ENCODE data around the gene WNT10A. TPM values are rescaled to one million over a fixed set of nuclear protein-coding genes. Genes with fewer than 3 reads are reported as not detected.

The WNT10A gene
- total and polyA plus RNA-seq, 2 of the 8 experiments (the other 6 are each of a cell fraction or from before 2014, with no cell fraction given): 0.05 TPM; not detected in 1

- TF ChIP-seq SRF (IDR thresholded peaks at IDR 0.05; ENCODE audit: low read depth, low read length) (no peak), BCL11A (IDR thresholded peaks at IDR 0.05; ENCODE audit: low read depth in 2 of 2, low read length in 2 of 2) (no peak), POLR2A (IDR thresholded peaks at IDR 0.05; ENCODE audit: control extremely low read depth in 1 of 2, low read depth in 2 of 2, low read length in 2 of 2) (no peak), CHD7 (IDR thresholded peaks at IDR 0.05; ENCODE audit: insufficient replicate concordance, low read length) (no peak), CHD1 (IDR thresholded peaks at IDR 0.05; ENCODE audit: low read depth, low read length) (no peak), SUZ12 (IDR thresholded peaks at IDR 0.05; ENCODE audit: low read length) (peak; percentile 100), ZNF274 (IDR thresholded peaks at IDR 0.05; ENCODE audit: borderline replicate concordance, extremely low read depth, low read length) (no peak), NRF1 (IDR thresholded peaks at IDR 0.05; ENCODE audit: low read depth, low read length) (no peak), TCF12 (IDR thresholded peaks at IDR 0.05; ENCODE audit: low read depth, low read length) (no peak), PHF8 (conservative IDR thresholded peaks at IDR 0.05; ENCODE audit: low read depth, low read length) (no peak)
These were observed 7.1 kb upstream of the WNT10A start (continued) for GRCh38 chr2:218873359-218874194.

All from H1 (cell line).